Right kidney (tissue), 9 donors: Measurements from ENCODE around the gene SLC17A8.
"Not testable (repeated sequence)": the region's sequence is repeated elsewhere in the genome, so short reads cannot be mapped to it uniquely, and the experiment has no call there.

Source experiments
- DNase-seq: peaks from one replicate; pipeline ENCODE4 v3.0.0-alpha.2; 2016
- long read RNA-seq, 8 donors: transcript quantifications; one replicate each; lab custom pipeline, GENCODE V29; 2026

Gene SLC17A8
- long read RNA-seq, donor 1 = 0 reads
- long read RNA-seq, donor 2, partial matches to known transcripts = 0 of 1 reads
- long read RNA-seq, donor 2, other reads (novel, unspliced or antisense) = 0 of 1 reads
- long read RNA-seq, donor 3 = 0 reads
- long read RNA-seq, donor 4 = 0 reads
- long read RNA-seq, donor 5 = 0 reads
- long read RNA-seq, donor 6 = 0 reads
- long read RNA-seq, donor 7 = 0 reads
- long read RNA-seq, donor 8 = 0 reads

DNA sequence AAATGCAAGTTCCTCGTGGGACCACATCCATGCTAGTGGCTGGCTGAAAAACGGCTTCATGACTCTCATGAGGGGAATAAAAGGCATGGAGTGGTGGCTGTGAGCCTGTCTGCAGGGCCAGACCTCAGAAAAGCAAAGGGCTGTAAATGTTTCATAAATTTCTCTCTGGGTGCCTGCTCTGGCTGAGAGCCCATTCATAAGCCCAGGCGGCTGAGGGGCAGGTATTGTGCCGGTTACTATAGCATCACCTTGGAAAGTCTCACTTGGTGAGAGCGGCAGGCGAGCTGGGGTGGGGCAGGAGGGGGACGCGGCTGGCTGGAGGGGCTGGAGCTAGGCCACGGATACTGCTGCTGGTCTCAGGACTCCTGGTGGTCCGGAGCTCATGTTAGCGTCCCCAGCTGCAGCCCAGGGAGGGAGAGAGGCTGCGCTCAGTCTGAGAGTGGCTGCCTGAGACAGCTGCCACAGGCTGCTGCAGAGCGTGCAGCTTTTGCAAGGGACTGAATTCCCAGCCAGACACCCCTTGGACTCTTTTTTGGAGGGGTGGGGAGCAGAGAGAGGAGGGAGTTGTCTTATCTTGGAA lies at the start of gene SLC17A8:
SLC17A8 (plus strand) TSS at position 431 of the 580 bp plus-strand sequence. CDS start 318 bp downstream, outside the sequence.
- DNase-seq = peak; percentile 30

GRCh38 chr12:100308138-100308537 lies 48.7 kb upstream of the SLC17A8 start:
- DNase-seq = not testable (repeated sequence)

- no peak for DNase-seq
These were observed 45.6 kb upstream of the SLC17A8 start for GRCh38 chr12:100311317-100311716.

- DNase-seq = no peak
These were observed 39.5 kb upstream of the SLC17A8 start for GRCh38 chr12:100317371-100317770.

GRCh38 chr12:100324498-100324897 lies 32.4 kb upstream of the SLC17A8 start:
- DNase-seq = no peak

DNA sequence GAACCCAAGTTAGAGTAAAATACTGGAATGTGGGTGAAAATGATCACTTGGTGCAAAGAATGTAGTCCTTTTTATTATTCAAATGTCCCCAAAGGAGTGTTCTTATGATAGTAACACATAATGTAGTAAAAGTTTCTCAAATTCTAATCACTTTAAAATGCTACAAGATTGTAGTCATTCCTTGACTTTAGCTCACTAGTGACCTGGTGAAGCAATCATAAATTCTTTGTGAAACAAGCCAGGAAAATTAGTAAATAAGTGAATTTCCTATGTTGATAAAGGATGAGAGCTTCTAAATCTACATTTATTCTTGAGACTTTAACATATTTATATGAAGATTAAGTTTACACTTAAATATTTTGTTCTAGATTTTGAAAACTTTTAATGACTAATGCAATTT lies 30.7 kb upstream of the SLC17A8 start:
- DNase-seq = no peak

DNA sequence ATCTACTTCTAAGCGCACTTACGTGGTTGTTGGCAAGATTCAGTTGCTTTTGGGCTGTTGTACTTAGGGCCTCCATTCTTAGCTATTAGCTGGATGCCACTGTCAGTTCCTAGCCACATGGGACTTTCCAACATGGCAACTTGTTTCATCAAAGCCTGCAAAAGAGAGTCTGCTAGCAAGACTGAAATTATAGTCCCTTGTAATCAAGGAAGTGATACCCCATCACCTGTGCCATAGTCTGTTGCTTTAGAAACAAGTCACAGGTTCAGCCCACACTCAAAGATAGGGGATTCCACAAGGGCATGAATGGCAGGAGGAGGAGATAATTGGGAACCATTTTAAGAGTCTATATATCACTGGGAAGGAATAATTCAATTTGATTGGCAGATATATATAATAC lies 27.1 kb upstream of the SLC17A8 start:
- no peak for DNase-seq

DNA sequence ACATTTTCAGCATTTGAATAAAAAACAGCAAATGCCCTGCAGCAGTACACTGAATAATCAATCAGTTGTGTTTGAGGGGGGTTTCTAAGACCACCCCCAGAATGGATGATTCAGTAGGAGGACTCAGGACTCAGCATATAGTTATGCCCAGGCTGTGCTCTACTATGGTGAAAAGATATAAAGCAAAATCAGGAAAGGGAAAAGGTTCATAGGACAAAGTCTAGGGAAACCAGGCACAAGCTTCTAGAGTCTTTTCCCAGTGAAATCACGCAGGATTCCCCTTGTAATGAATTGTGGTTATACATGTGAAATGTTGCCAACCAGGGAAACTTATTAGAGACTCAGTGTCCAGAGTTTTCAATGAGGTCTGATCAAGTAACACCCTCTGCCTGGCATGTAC lies 25.0 kb upstream of the SLC17A8 start:
- no peak for DNase-seq

DNA sequence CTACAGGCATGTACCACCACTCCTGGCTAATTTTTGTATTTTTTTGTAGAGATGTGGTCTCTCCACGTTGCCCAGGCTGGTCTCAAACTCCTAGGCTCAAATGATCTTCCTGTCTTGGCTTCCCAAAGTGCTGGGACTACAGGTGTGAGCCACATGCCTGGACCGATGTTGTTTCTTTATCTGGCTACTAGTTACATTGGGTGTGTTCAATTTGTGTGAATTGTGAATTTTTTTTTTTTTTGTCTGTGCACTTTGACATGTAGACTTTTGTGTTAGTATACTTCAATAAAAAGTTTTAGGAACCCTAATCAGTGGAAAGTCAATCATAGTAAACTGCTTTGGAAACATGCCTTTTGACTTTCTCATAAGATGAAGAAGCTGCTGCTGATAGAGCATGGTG lies 24.0 kb upstream of the SLC17A8 start:
- DNase-seq = no peak

GRCh38 chr12:100337299-100337698 lies 19.6 kb upstream of the SLC17A8 start:
- DNase-seq = no peak

DNA sequence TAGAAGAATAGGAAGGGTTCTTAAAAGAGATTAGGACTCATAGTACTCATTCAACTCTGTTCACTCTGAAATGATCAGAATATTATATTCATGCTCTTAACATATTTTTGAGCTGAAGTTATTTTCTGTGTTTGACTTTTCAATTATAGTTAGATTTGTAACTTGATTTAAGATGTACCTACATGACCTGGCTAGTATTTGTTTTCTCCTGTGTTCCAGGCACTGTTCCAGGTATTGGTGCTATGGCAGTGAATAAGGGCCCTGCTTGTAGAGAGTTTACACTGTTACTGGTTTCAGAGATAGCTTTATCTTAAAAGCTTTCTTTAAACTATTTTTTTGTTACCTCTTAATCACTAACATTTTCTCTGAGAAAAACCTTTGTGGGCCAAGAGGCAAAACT lies 19.1 kb upstream of the SLC17A8 start:
- DNase-seq = no peak

DNA sequence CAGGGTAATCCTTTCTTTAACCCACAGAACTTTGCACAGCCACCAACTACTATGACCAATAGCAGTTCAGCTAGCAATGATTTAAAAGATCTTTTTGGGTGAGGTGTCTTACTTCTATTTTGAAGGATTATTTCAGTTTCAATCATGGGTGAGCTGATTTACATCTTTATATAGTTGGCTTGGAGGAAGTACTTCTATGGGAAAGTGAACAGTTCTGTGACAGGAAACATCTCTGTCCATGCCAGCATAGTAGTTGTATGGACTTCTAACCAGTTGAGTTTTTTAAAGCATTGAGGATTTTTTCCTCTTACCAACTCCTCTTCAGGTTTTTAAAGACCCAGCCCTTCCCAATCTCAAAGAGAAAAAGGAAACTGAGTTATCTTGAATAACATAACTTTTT lies 17.8 kb upstream of the SLC17A8 start:
- no peak for DNase-seq

DNA sequence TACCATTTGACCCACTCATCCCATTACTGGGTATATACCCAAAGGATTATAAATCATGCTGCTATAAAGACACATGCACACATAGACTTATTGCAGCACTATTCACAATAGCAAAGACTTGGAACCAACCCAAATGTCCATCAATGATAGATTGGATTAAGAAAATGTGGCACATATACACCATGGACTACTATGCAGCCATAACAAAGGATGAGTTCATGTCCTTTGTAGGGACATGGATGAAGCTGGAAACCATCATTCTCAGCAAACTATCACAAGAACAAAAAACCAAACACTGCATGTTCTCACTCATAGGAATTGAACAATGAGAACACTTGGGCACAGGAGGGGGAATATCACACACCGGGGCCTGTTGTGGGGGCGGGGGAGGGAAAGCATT lies 14.0 kb upstream of the SLC17A8 start:
- DNase-seq = not testable (repeated sequence)

- not testable (repeated sequence) for DNase-seq
These were observed 12.5 kb upstream of the SLC17A8 start for GRCh38 chr12:100344351-100344750.

- no peak for DNase-seq
These were observed 11.7 kb upstream of the SLC17A8 start for GRCh38 chr12:100345020-100345767.

DNA sequence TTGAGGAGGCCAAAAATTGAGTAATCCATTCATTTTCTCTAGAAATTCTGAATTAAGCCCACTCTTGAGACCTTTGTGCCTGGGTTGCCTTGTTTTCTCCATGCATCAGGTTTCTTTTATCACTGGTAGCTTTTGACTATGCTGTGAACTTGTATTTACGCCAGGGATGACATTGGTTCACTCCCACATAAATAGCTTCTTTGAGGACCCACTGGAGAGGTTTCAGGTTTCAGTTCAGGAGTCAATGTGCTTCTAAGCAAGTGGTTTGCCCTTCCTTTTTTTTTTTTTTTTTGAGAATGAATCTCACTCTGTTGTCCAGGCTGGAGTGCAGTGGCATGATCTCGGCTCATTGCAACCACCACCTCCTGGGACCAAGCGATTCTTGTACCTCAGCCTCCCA lies 10.2 kb upstream of the SLC17A8 start:
- DNase-seq = no peak

DNA sequence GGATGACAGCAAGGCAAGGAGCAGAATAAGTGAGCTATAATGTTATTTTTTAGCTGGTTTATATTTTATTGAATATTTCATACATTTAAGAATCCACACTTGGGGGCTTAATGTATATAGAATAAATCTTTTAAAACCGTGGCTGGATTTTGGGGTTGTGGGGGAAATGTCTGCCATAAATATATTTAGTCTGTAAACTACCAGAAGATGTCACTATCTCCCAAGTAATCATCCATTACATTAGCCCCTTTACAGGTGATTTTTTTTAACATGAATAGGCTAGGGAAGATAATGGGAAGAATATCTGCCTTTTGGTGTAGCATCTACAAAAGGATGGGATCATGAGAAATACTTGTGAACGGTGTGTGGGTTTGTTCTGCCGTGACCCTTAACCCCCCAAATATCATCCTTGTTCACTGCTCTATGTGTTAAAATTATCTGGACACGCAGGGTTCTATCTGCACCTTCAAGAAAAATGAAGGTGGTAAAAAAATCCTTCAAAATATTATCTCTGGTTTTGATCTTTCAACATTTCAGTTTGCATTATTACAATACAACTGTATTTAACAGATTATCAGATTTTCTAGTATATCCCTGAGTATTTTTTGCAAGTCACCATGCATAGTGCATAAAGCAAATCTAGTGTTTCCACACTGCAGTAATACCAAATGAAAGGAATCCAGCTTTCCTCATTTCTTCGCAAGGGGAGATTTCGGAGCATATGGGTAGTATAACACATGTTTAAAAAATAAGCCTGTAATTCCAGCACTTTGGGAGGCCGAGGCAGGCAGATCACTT lies 8.0 kb upstream of the SLC17A8 start:
- no peak for DNase-seq

DNA sequence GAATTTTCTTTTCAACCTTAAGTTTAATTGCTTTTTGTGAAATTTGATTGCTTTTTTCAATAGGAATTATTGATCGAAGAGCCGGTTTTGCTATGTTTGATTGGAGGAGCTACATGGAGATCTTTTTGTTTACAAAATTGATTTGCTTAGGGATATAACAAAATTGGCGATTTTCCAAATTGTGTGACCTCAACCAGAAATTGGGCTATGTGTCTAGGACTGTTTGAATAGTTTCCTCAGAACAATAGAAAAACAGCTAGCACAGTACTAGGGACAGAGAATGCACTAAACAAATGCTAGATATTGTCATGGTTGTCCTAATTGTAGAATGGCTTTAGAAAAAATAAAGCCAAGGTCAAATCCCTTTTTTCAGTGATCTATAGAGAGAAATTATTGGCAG lies 2.4 kb downstream of the SLC17A8 start:
- no peak for DNase-seq

DNA sequence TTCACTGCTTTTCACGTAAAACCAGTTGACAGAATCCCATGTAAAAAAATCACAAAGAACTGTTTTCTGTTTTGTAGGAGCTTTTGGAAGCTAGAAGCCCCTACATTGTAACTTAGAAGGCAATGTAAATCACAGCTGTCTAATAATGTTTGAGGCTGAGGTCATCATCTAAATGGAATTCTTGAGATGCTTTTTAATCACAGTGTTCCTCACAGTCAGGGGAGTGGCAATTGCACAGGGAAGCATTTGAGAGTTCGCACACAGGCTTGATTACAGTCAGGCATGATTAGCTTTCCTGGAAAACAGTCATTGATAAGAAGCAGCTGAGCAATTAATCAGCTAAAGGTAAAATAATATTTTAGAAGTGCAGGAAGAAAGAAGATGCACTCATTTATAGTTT lies 2.9 kb downstream of the SLC17A8 start:
- DNase-seq = no peak

- no peak for DNase-seq
These were observed 3.6 kb downstream of the SLC17A8 start for GRCh38 chr12:100360450-100360849.

DNA sequence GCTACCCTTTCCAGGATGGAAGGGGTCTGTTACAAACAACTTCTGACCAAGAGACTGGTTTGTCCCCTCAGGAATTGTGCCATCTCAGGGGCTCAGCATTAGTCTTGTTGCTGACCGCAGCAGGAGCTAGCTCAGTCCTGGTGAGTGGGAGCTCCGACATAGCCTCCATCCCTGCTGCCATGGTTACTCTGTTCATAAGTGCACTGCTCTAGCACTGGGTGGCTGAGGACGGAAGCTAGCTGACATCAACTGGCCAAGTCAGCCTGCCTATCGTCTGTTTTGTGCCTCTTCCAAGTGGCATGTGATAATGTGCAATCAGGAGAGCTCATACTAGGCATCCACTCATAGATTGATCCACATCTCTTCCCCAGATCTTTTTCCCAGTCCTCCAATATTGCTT lies 7.5 kb downstream of the SLC17A8 start:
- no peak for DNase-seq

DNA sequence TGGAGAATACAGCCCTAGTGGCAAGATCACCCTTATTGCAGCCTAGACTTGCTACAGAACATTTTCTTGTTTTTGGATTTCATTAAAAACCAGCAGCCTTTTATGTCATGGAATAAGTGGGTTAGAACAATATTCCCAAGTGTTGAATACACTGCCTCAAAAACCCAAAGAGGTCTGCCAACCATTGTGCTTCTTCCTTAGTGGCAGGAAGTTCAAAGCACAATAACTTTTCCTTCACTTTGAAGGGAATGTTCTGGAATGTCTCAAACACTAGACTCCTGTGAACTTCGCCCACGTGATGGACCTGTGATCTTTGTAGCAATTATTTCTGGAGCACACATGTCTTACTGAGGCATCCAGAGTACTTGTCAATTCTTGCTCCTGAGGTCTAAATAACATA lies 8.5 kb downstream of the SLC17A8 start:
- no peak for DNase-seq

- DNase-seq = no peak
These were observed 11.2 kb downstream of the SLC17A8 start for GRCh38 chr12:100368066-100368465.
